GM19023 (cell line): ENCODE data around the gene KCNAB2.

Experiments used
- ATAC-seq: cut with Tn5 transposase; IDR thresholded peaks from one replicate; pipeline ENCODE4 v1.9.1; 2021; ENCODE audit warnings: mild to moderate bottlenecking, moderate library complexity; ENCODE audit not compliant: unreplicated experiment

KCNAB2 gene

GRCh38 chr1:6124746-6125365 is 79.2 kb downstream of the KCNAB2 start:
- ATAC-seq: no peak

- no peak for ATAC-seq
Measured at GRCh38 chr1:6125366-6125765, 79.7 kb downstream of the KCNAB2 start.

GRCh38 chr1:6126028-6126427 is 80.3 kb downstream of the KCNAB2 start:
- ATAC-seq: no peak

GRCh38 chr1:6126521-6127067 is 80.9 kb downstream of the KCNAB2 start:
- no peak for ATAC-seq

- no peak for ATAC-seq
Measured at GRCh38 chr1:6127587-6128163, 82.0 kb downstream of the KCNAB2 start.

GRCh38 chr1:6128276-6129081 is 82.8 kb downstream of the KCNAB2 start:
- ATAC-seq: no peak

- ATAC-seq: no peak
Measured at GRCh38 chr1:6129313-6129712, 83.6 kb downstream of the KCNAB2 start.

GRCh38 chr1:6130036-6130435 is 84.3 kb downstream of the KCNAB2 start:
- no peak for ATAC-seq

- no peak for ATAC-seq
Measured at GRCh38 chr1:6130596-6130995, 84.9 kb downstream of the KCNAB2 start.

GRCh38 chr1:6131561-6131960 is 85.9 kb downstream of the KCNAB2 start:
- no peak for ATAC-seq

- ATAC-seq: no peak
Measured at GRCh38 chr1:6133146-6133895, 87.6 kb downstream of the KCNAB2 start.

- ATAC-seq: no peak
Measured at GRCh38 chr1:6134206-6134605, 88.5 kb downstream of the KCNAB2 start.

GRCh38 chr1:6134741-6135510 is 89.2 kb downstream of the KCNAB2 start:
- ATAC-seq: no peak

- ATAC-seq: no peak
Measured at GRCh38 chr1:6136516-6137220, 91.0 kb downstream of the KCNAB2 start.

GRCh38 chr1:6137758-6138157 is 92.1 kb downstream of the KCNAB2 start:
- ATAC-seq: no peak

GRCh38 chr1:6140413-6140812 is 94.7 kb downstream of the KCNAB2 start:
- no peak for ATAC-seq

- no peak for ATAC-seq
Measured at GRCh38 chr1:6141592-6141991, 95.9 kb downstream of the KCNAB2 start.

GRCh38 chr1:6142036-6142621 is 96.4 kb downstream of the KCNAB2 start:
- no peak for ATAC-seq

- ATAC-seq: no peak
Measured at GRCh38 chr1:6142734-6143133, 97.0 kb downstream of the KCNAB2 start.
